Amniotic stem cell (primary cell): ENCODE results near the gene DGKE.

Source experiments
- DNase-seq: peaks from one replicate; lab custom pipeline; 2025; lab: John Stamatoyannopoulos, UW

The DGKE gene

GRCh38 chr17:56815711-56816110, 18.2 kb upstream of the DGKE start:
- DNase-seq = peak; percentile 64

DNA sequence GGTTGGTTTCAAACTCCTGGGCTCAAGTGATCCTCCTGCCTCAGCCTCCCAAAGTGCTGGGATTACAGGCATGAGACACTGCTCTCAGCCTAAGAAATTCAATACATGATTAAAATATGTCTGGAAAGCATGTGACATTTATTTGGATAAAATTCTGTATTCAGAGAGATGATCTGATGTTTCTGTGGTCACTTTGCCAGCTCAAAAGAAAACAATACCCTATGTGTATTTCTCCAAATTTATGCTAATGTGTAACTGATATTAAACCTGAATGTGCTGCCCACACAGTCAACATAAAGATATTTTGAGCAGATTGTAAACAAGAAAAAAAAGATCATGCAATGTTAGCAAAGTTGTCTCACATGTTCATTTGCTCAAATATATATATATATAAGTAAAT, 16.9 kb upstream of the DGKE start:
- DNase-seq = no peak

DNA sequence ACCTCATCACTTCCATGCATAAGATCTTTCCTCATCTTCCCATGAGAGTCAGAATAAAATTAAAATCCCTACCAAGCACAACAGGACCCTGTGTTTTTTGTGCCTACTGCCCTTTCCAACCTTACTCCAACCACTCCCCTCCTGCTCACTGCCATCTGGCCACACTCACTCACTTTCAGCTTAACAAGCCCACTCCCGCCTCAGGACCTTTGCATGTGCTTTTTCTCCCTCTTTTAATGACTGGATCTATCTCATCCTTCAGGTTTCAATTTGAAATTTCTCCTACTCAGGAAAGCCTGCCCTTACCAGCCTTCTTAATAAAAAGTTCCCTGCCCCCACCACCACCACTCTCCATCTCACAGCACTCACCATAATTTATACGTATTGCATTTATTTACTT, 14.9 kb upstream of the DGKE start:
- DNase-seq = no peak

DNA sequence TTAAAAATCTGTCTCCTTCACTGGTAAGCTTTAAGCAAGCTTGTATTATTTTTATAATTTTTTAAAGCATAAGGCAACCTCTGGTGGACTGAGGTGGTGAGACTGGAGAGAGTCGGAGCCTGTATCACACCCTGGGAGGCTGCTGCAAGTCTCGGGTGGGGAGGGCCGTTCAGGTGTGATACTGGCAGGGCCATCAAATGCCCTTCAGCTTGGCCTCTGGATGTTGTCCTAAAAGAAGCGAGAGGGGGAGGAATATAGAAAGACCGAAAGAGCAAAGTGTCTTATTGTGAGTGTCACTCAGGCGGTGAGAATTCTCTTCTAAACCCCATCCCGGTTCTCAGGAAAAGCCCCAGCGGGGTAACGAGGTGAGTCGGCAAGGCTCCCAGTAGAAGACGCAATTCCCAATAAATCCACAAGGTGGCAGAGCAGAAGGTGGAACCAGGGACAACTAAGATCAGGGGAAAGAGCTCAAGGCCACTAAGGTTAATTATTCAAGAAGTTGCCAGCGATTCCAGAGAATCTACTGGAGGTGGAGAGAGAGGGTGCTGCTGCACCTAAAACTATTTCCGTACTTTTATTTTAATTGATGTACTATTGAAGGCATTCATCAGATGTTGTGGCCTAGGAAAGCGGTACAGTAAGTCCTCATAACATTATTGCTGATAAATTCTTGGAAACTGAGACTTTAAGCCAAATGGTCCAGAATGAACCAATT, 14.4 kb upstream of the DGKE start:
- peak; percentile 5 for DNase-seq

DNA sequence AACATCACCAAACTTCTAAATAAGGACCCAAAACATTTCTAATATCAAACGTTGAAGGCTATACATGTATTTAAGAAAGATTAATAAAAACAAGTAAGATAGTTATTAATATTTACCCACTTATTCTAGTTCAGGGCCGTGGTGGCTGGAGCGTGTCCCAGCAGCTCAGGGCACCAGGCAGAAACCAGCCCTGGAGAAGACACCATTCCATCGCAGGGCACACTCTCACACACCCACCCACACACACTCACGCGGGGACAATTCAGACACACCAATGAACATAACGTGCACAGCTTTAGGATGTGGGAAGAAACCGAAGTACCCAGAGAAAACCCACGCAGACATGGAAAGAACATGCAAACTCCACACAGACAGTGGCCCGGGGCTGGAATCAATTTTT, 13.7 kb upstream of the DGKE start:
- DNase-seq = no peak

GRCh38 chr17:56821847-56822534, 12.0 kb upstream of the DGKE start:
- no peak for DNase-seq

GRCh38 chr17:56822725-56823124, 11.2 kb upstream of the DGKE start:
- DNase-seq = no peak

DNA sequence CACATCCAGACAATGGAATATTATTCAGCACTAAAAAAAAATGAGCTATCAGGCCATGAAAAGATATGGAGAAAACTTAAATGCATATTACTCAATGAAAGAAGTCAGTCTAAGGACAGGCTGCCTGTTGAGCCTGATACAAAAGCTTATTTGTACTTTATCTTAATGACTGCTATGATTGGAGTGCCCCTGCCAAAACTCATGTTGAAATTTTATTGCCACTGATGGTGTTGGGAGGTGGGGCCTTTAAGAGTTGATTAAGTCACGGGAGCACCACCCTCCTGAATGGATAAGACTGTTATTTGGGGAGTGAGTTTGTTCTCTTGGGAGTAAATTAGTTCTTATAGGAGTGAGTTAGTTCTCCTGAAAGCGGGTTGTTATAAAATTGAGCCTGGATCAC, 10.1 kb upstream of the DGKE start:
- DNase-seq = no peak

- no peak for DNase-seq
Observed at GRCh38 chr17:56824503-56824902, 9.4 kb upstream of the DGKE start.

GRCh38 chr17:56826611-56827414, 7.1 kb upstream of the DGKE start:
- no peak for DNase-seq

GRCh38 chr17:56830726-56831368, 3.1 kb upstream of the DGKE start:
- no peak for DNase-seq

DNA sequence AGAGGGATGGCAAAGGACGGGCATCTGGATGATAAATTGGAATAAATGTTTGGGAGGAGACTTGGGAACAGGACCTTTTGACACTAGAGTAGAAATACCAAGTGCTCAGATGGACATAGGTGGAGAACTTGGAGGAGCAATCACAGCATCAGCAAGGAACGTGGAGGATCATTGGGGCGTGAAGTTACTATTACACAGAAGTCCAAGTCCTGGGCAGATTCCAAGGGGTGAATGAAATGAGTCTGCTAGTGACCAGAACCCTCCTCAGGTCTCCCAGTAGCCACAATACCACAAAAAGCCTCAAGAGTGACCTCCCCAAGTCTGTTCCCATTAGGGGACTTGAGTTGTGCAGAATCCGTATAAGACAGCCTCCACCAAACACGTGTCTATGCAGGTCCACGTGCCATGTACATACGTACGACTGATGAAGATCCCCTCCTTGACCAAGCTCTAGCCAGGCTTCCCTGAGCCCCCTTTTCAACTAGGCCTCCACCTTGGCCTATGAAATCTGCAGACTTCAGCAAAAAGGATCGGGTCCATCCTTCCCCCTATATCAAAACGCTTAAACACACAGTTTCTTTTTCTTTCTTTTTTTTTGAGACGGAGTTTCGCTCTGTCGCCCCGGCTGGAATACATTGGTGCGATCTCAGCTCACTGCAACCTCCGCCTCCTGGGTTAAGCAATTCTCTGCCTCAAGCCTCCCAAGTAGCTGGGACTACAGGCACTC, 2.4 kb upstream of the DGKE start:
- no peak for DNase-seq

DNA sequence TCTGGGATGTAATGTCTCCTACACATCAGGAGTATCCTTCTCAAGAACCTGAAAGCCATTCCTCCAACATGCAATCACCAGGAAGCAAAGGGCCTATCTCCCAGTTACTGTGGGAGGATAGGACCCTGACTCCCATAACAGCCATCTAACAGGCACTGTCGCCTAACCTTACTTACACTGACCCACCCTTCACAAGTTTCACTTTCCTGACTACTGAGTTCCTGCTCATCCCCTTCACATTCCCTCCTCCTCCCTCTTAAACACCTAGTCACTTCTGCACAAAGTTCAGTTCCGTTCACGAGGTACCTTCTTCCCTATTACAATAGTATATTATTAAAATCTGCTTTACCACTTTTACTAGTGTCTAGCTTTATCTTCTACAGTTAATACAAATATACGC, 1.5 kb upstream of the DGKE start:
- DNase-seq = no peak

DNA sequence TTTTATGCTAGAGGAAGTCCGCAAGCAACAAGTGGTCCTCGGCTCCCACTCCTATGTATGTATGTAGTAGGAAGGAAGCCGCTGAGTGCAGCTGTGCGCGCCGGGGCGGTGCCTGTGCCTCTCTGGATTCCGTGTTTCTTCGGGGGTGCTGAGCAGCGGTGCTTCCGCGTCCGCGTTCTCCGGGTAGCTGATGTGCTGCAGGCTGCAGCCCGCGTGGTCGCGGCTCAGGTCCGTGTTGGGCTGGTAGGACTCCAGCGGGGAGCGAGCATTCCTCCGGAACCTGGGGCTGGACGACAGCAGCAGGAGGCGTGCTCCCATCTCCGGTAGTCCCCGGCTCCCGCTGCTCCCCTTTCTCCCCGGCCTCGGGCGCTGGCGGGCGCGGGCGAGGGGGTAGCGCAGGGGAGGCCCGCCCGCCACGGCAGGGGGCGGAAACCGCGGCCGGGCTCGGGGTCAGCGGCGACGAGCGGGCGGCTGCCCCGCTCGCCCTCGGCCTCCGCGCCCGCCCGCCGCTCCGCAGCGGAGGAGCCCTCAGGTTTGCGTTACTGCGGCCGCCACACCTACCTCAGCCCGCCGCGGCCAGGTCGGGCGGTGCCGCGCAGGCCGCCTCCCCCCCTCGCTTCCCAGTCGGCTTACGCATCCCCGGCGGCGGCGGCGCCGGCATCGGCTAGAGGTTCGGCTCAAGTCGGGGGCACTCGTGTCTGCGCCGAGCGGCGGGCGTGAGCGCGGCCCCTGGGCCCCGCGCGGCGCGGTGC, 718 bp upstream of the DGKE start:
- DNase-seq = peak; percentile 58

DNA sequence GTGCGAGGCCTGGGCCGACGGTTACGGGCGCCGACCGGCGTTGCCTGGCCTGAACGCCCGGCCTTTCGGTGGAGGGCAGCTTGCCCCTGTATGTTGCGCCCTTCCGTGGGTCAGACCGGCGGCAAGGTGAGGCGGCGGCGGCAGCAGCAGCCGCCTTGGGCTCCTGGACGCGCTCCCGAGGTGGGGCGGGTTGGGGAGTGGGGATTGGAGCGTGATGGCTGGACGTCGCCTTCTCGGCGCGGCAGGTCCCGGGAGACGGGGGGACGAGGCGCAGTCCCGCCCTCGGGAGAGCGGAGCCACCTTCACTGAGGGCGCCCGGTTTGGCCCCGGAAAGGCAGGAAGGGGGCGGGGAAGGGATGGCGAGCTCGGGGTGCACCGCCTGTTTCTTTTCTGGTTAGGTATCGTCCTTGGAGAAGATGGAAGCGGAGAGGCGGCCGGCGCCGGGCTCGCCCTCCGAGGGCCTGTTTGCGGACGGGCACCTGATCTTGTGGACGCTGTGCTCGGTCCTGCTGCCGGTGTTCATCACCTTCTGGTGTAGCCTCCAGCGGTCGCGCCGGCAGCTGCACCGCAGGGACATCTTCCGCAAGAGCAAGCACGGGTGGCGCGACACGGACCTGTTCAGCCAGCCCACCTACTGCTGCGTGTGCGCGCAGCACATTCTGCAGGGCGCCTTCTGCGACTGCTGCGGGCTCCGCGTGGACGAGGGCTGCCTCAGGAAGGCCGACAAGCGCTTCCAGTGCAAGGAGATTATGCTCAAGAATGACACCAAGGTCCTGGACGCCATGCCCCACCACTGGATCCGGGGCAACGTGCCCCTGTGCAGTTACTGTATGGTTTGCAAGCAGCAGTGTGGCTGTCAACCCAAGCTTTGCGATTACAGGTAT, 671 bp downstream of the DGKE start:
- DNase-seq = no peak

- DNase-seq = no peak
Observed at GRCh38 chr17:56835264-56835585, 1.3 kb downstream of the DGKE start.

- no peak for DNase-seq
Observed at GRCh38 chr17:56838687-56839086, 4.7 kb downstream of the DGKE start.

DNA sequence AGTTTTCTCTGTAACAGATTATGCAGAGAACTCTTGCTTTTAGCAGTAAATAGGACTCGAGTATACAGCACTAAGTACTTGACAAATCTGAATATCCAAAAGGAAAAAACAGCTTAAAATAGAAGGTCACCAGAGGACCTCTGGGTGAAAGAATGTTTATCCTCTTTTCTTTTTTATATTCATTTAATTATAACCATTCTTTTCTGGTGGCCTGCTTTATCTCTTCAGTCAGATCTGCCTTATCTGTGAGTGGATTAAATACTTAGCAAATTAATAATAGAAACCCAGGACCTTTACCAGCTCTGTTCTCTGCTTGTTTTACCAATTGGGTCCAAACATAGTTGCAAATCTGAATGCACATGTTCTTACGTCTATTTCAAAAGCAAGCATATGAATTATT, 8.6 kb downstream of the DGKE start:
- no peak for DNase-seq

GRCh38 chr17:56845934-56846333, 12.0 kb downstream of the DGKE start:
- no peak for DNase-seq

GRCh38 chr17:56847106-56847505, 13.2 kb downstream of the DGKE start:
- no peak for DNase-seq
